HG03520 (cell line): ENCODE data around the gene RAB31.
A peak's percentile ranks its signal among the peaks of the same experiment; 100 is the strongest.
"Not testable (repeated sequence)": the region's sequence is repeated elsewhere in the genome, so short reads cannot be mapped to it uniquely, and the experiment has no call there.

ENCODE experiments used
- ATAC-seq: cut with Tn5 transposase; IDR thresholded peaks from one replicate; pipeline ENCODE4 v1.9.1; 2021; ENCODE audit warnings: mild to moderate bottlenecking, moderate library complexity; ENCODE audit not compliant: unreplicated experiment

RAB31 gene

GRCh38 chr18:9757827-9758621 lies 49.9 kb downstream of the RAB31 start:
- no peak for ATAC-seq

GRCh38 chr18:9758624-9759075 lies 50.5 kb downstream of the RAB31 start:
- no peak for ATAC-seq

GRCh38 chr18:9760641-9761040 lies 52.5 kb downstream of the RAB31 start:
- no peak for ATAC-seq

GRCh38 chr18:9762526-9762925 lies 54.4 kb downstream of the RAB31 start:
- no peak for ATAC-seq

GRCh38 chr18:9763157-9763556 lies 55.1 kb downstream of the RAB31 start:
- ATAC-seq = no peak

GRCh38 chr18:9764011-9764481 lies 55.9 kb downstream of the RAB31 start:
- ATAC-seq = no peak

GRCh38 chr18:9765501-9765900 lies 57.4 kb downstream of the RAB31 start:
- no peak for ATAC-seq

GRCh38 chr18:9766076-9766481 lies 58.0 kb downstream of the RAB31 start:
- ATAC-seq = no peak

GRCh38 chr18:9766740-9767139 lies 58.6 kb downstream of the RAB31 start:
- no peak for ATAC-seq

GRCh38 chr18:9768071-9768691 lies 60.1 kb downstream of the RAB31 start:
- not testable (repeated sequence) for ATAC-seq

- not testable (repeated sequence) for ATAC-seq
These were observed 62.0 kb downstream of the RAB31 start for GRCh38 chr18:9770111-9770510.

GRCh38 chr18:9771261-9771976 lies 63.3 kb downstream of the RAB31 start:
- peak; percentile 69 for ATAC-seq

GRCh38 chr18:9771977-9772660 lies 64.0 kb downstream of the RAB31 start:
- no peak for ATAC-seq

- no peak for ATAC-seq
These were observed 65.0 kb downstream of the RAB31 start for GRCh38 chr18:9772847-9773677.

- no peak for ATAC-seq
These were observed 66.0 kb downstream of the RAB31 start for GRCh38 chr18:9774150-9774549.

GRCh38 chr18:9775178-9775577 lies 67.1 kb downstream of the RAB31 start:
- ATAC-seq = no peak

- no peak for ATAC-seq
These were observed 71.5 kb downstream of the RAB31 start for GRCh38 chr18:9779630-9780029.

GRCh38 chr18:9782073-9782857 lies 74.2 kb downstream of the RAB31 start:
- no peak for ATAC-seq

GRCh38 chr18:9786631-9787030 lies 78.5 kb downstream of the RAB31 start:
- no peak for ATAC-seq
